CD4-positive, alpha-beta T cell (primary cell): ENCODE measurements around the gene ISOC2. TPM values are rescaled to one million over a fixed set of nuclear protein-coding genes. Genes with fewer than 3 reads are reported as not detected.
A peak's percentile ranks its signal among the peaks of the same experiment; 100 is the strongest.

Experiments
- ATAC-seq: fragments of 200-7000 bp; cut with Tn5 transposase; one replicate; pipeline ENCODE4 v1.10.0; 2022; ENCODE audit warnings: mild to moderate bottlenecking; ENCODE audit not compliant: poor library complexity
- CTCF ChIA-PET: fragments of 350-600 bp; sonication (Branson Sonifier 250); formaldehyde crosslinking; loops from one replicate; lab custom pipeline; 2021; ENCODE audit warnings: antibody characterized with exemption, inconsistent platforms; lab: Charles Lee
- POLR2A ChIA-PET: fragments of 350-600 bp; sonication (Branson Sonifier 250); formaldehyde crosslinking; loops from one replicate; lab custom pipeline; 2021; ENCODE audit warnings: antibody characterized with exemption, inconsistent platforms; lab: Charles Lee
- DNase-seq, 14 experiments: peaks; one replicate each; pipeline ENCODE4 v3.0.0-alpha.2; 2013 to 2020; ENCODE audit warnings: mixed read lengths in 2 of 14
- H3K27ac ChIP-seq, 2 donors: one replicate each; pipeline versions ENCODE4 v1.5.1 to v1.7.0; 2013; ENCODE audit warnings: low read length in 2 of 2, low read depth in 1 of 2, mild to moderate bottlenecking in 1 of 2
- H3K27me3 ChIP-seq, 2 experiments: 1 replicate in 1 of 2; 2 replicates in 1 of 2; pipeline versions ENCODE4 v1.6.1 to v1.7.0; 2013; ENCODE audit warnings: low read length in 2 of 2, control low read depth in 1 of 2, mild to moderate bottlenecking in 1 of 2, moderate library complexity in 1 of 2; ENCODE audit not compliant: insufficient read depth in 2 of 2, control insufficient read depth in 1 of 2
- H3K36me3 ChIP-seq: one replicate; pipeline ENCODE4 v1.6.1; 2013; ENCODE audit warnings: low read length, control low read depth; ENCODE audit not compliant: insufficient read depth
- H3K4me1 ChIP-seq: one replicate; pipeline ENCODE4 v1.6.1; 2013; ENCODE audit warnings: low read length, control low read depth; ENCODE audit not compliant: insufficient read depth
- H3K4me3 ChIP-seq: one replicate; pipeline ENCODE4 v1.5.1; 2013; ENCODE audit warnings: mild to moderate bottlenecking, low read length, moderate library complexity
- H3K9me3 ChIP-seq, 2 experiments: 1 replicate in 1 of 2; 2 replicates in 1 of 2; pipeline versions ENCODE4 v1.6.1 to v1.7.0; 2013; ENCODE audit warnings: low read length in 2 of 2, mild to moderate bottlenecking in 2 of 2, control low read depth in 1 of 2, moderate library complexity in 1 of 2; ENCODE audit not compliant: control insufficient read depth in 1 of 2, insufficient read depth in 1 of 2
- H3K27ac Mint-ChIP-seq: one replicate; pipeline ENCODE4 v1.8.0; 2020; ENCODE audit warnings: mixed read lengths
- H3K27me3 Mint-ChIP-seq: one replicate; pipeline ENCODE4 v1.8.0; 2021; ENCODE audit warnings: mixed read lengths
- H3K36me3 Mint-ChIP-seq: one replicate; pipeline ENCODE4 v1.8.0; 2021; ENCODE audit warnings: low read depth, mixed read lengths
- H3K4me1 Mint-ChIP-seq: one replicate; pipeline ENCODE4 v1.8.0; 2021; ENCODE audit warnings: low read depth, mixed read lengths
- H3K4me3 Mint-ChIP-seq: one replicate; pipeline ENCODE4 v1.8.0; 2020; ENCODE audit warnings: mild to moderate bottlenecking, mixed read lengths
- H3K9me3 Mint-ChIP-seq: one replicate; pipeline ENCODE4 v1.8.0; 2020; ENCODE audit warnings: mixed read lengths
- intact Hi-C, 2 experiments: fragments of 100-400 bp; cut with DNase I in 1 of 2; cut with micrococcal nuclease in 1 of 2; formaldehyde crosslinking; loops; one replicate each; pipeline versions ENCODE4 v1.15.1 to v1.9.0; 2023 to 2025; cut with DNase I, micrococcal nuclease
- total RNA-seq, 174 experiments: library from RNA in 2 of 174; stranded (reverse) in 2 of 174; gene quantifications; one replicate each; pipeline ENCODE4 v1.2.3 and lab custom pipeline; 2021 to 2026
- TF ChIP-seq, protein P1 (sequence below): fragments of 200-600 bp; IDR thresholded peaks from one replicate; pipeline ENCODE4 v1.8.0; 2022; ENCODE audit warnings: antibody characterized with exemption, mild to moderate bottlenecking

The ISOC2 gene
- total RNA-seq, 2 experiments from 2014 or later = 1.5 to 2.2 TPM

DNA sequence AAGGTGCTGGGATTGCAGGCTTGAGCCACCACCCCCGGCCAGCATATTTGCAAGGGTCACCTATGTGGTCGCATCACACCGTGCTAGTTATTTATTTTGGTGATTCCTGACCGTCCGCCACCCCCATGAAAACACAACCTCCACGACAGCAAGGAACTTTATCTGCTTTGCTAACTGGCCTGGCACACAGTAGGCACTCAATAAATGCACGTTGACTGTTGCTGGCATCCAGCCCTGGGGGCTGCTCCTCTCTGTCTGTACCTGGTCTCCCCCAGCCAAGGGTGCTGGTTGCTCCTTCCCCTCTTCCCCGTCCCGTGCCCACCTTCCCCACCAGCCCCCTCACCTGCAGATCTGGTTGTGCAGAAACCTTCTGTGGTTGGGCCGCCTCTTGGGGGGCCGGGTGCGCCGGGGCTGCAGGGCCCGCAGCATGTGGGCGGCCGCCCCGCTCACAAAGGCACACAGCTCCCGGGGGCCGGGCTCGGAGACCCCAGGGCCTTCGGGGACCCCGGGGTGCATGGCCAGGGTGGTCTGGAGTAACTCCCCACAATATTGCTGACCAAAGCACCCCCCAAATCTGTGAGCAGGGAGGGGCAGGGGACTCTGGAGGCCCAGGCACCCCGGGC, 2.7 kb upstream of the ISOC2 start:
- Mint-ChIP-seq H3K4me1 (peaks cover 17% of the 10 kb centered on the region), H3K36me3 (peaks cover 5% of the 10 kb centered on the region), H3K27ac (no peak overlapping the region), H3K27me3 (no peaks in the 10 kb centered on the region), H3K4me3 (no peak overlapping the region), H3K9me3 (no peaks in the 10 kb centered on the region)
- H3K36me3 ChIP-seq = no peaks in the 10 kb centered on the region
- DNase-seq (peak in 1 of 14 experiments; percentile 24), ATAC-seq (no peak)
- H3K27ac ChIP-seq = no peak overlapping the region
- CTCF ChIA-PET = interaction anchor here (1.7 kb wide), 1 partner anchor 40 kb away, joined by 5 read pairs; no protein-coding TSS in a partner anchor
- peaks cover 28% of the 10 kb centered on the region for H3K4me1 ChIP-seq
- POLR2A ChIA-PET = no interaction called here
- intact Hi-C loops = loop anchor here in 1 of 2 experiments (5.0 kb wide), 1 partner anchor 57 kb away; the partner anchor contains the start of gene UBE2S
- no peak overlapping the region for H3K4me3 ChIP-seq
- TF ChIP-seq, protein P1, sequence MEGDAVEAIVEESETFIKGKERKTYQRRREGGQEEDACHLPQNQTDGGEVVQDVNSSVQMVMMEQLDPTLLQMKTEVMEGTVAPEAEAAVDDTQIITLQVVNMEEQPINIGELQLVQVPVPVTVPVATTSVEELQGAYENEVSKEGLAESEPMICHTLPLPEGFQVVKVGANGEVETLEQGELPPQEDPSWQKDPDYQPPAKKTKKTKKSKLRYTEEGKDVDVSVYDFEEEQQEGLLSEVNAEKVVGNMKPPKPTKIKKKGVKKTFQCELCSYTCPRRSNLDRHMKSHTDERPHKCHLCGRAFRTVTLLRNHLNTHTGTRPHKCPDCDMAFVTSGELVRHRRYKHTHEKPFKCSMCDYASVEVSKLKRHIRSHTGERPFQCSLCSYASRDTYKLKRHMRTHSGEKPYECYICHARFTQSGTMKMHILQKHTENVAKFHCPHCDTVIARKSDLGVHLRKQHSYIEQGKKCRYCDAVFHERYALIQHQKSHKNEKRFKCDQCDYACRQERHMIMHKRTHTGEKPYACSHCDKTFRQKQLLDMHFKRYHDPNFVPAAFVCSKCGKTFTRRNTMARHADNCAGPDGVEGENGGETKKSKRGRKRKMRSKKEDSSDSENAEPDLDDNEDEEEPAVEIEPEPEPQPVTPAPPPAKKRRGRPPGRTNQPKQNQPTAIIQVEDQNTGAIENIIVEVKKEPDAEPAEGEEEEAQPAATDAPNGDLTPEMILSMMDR = no peak
- H3K27me3 ChIP-seq = no peaks in the 10 kb centered on the region
- no peaks in the 10 kb centered on the region for H3K9me3 ChIP-seq

DNA sequence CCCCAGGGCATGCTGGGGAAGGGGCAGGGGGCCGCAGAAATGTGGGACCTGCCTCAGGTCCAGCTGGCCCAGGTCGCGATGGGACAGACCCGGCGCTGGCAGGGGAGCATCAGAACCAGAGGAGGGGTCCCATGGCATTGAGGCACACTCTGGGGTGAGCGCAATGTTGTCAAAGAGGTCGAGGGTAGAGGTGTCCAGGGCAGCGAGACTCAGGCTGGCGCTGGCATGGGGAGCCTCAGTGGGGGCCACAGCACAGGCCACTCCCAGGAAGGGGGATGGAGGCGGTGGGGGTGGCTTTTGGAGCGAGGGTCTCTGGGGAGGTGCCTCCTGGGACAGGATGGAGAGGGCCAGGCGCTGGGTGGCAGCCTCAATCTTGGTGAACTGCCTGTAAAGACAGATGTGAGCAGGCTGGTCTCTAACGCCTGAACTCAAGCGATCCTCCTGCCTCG, 2.2 kb upstream of the ISOC2 start:
- H3K4me3 Mint-ChIP-seq = no peak overlapping the region
- peaks cover 17% of the 10 kb centered on the region for H3K4me1 Mint-ChIP-seq
- Histone ChIP-seq H3K4me1 (peaks cover 28% of the 10 kb centered on the region), H3K27me3 (no peaks in the 10 kb centered on the region), H3K27ac (no peak overlapping the region), H3K36me3 (no peaks in the 10 kb centered on the region), H3K9me3 (no peaks in the 10 kb centered on the region), H3K4me3 (no peak overlapping the region)
- no peaks in the 10 kb centered on the region for H3K27me3 Mint-ChIP-seq
- no peak for ATAC-seq
- ChIA-PET CTCF (interaction anchor here (1.7 kb wide), 1 partner anchor 40 kb away, joined by 5 read pairs; no protein-coding TSS in a partner anchor), POLR2A (no interaction called here)
- H3K36me3 Mint-ChIP-seq = peaks cover 5% of the 10 kb centered on the region
- no peaks in the 10 kb centered on the region for H3K9me3 Mint-ChIP-seq
- intact Hi-C loops = loop anchor here in 1 of 2 experiments (5.0 kb wide), 1 partner anchor 56 kb away; the partner anchor contains the start of gene UBE2S
- H3K27ac Mint-ChIP-seq = no peak overlapping the region
- DNase-seq = no peak
- TF ChIP-seq, protein P1 = no peak

DNA sequence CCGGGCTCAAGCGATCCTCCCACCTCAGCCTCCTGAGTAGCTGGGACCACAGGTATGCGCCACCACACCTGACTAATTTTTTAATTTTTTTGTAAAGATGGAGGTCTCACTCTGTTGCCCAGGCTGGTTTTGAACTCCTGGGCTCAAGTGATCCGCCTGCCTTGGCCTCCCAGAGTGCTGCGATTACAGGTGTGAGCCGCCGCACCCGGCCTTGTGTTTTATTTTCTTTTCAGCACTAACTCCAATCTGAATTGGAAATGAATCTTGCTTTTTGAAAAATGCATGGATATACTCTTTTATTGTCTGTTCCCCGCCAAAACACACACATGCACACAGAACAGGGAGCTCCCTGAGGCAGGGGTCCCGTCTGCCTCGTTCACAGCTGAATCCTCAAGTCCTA, 1.3 kb upstream of the ISOC2 start:
- Histone ChIP-seq H3K9me3 (no peaks in the 10 kb centered on the region), H3K27me3 (no peaks in the 10 kb centered on the region), H3K27ac (no peak overlapping the region), H3K36me3 (no peaks in the 10 kb centered on the region), H3K4me1 (peaks cover 22% of the 10 kb centered on the region), H3K4me3 (no peak overlapping the region)
- intact Hi-C loops = loop anchor here in 1 of 2 experiments (5.0 kb wide), 1 partner anchor 55 kb away; the partner anchor contains the start of gene UBE2S
- no peaks in the 10 kb centered on the region for H3K9me3 Mint-ChIP-seq
- peak overlapping the region; percentile 96 for H3K4me3 Mint-ChIP-seq
- ChIA-PET POLR2A (interaction anchor here (0.6 kb wide), 1 partner anchor 176 kb away, joined by 3 read pairs; no protein-coding TSS in a partner anchor), CTCF (interaction anchor here (1.4 to 1.7 kb wide), 2 partner anchors 41 to 171 kb away, joined by 3 to 5 read pairs; no protein-coding TSS in a partner anchor)
- H3K4me1 Mint-ChIP-seq = peaks cover 17% of the 10 kb centered on the region
- TF ChIP-seq, protein P1 = no peak
- ATAC-seq (no peak), DNase-seq (no peak)
- peaks cover 5% of the 10 kb centered on the region for H3K36me3 Mint-ChIP-seq
- H3K27me3 Mint-ChIP-seq = no peaks in the 10 kb centered on the region
- peak overlapping the region; percentile 68 for H3K27ac Mint-ChIP-seq
